H9 (cell line): ENCODE data around the gene GRIK4. TPM values are rescaled to one million over a fixed set of nuclear protein-coding genes. Genes with fewer than 3 reads are reported as not detected.

Experiments used
- DNase-seq: peaks from one replicate; pipeline ENCODE4 v3.0.0-alpha.2; 2017
- H2AFZ ChIP-seq: one replicate; pipeline ENCODE4 v1.6.1; 2013; ENCODE audit warnings: mild to moderate bottlenecking, low read length, control low read depth, moderate library complexity
- H2AK5ac ChIP-seq: 2 replicates; pipeline ENCODE4 v1.6.1; 2013; ENCODE audit warnings: low read length, control low read depth, mixed read lengths; ENCODE audit not compliant: insufficient read length
- H2BK120ac ChIP-seq: one replicate; pipeline ENCODE4 v1.6.1; 2013; ENCODE audit warnings: low read depth, mild to moderate bottlenecking, low read length, control low read depth, inconsistent platforms; ENCODE audit not compliant: poor library complexity, severe bottlenecking
- H2BK12ac ChIP-seq: 2 replicates; pipeline ENCODE4 v1.6.1; 2013; ENCODE audit warnings: low read length, control low read depth, mixed read lengths, low read depth; ENCODE audit not compliant: insufficient read length
- H2BK15ac ChIP-seq: 2 replicates; pipeline ENCODE4 v1.6.1; 2013; ENCODE audit warnings: low read depth, low read length, control low read depth
- H2BK20ac ChIP-seq: one replicate; pipeline ENCODE4 v1.6.1; 2013; ENCODE audit warnings: low read depth, mild to moderate bottlenecking, low read length, control low read depth, inconsistent platforms; ENCODE audit not compliant: poor library complexity, severe bottlenecking
- H2BK5ac ChIP-seq: 2 replicates; pipeline ENCODE4 v1.6.1; 2013; ENCODE audit warnings: low read length, control low read depth, mixed read lengths; ENCODE audit not compliant: insufficient read length
- H3K14ac ChIP-seq: 2 replicates; pipeline ENCODE4 v1.6.1; 2013; ENCODE audit warnings: low read length, control low read depth; ENCODE audit not compliant: insufficient read depth
- H3K18ac ChIP-seq: 2 replicates; pipeline ENCODE4 v1.6.1; 2013; ENCODE audit warnings: low read depth, mild to moderate bottlenecking, mixed read lengths, low read length, control low read depth; ENCODE audit not compliant: insufficient read length
- H3K23ac ChIP-seq: 2 replicates; pipeline ENCODE4 v1.6.1; 2013; ENCODE audit warnings: low read length, control low read depth, mixed read lengths, low read depth; ENCODE audit not compliant: insufficient read length
- H3K23me2 ChIP-seq: 2 replicates; pipeline ENCODE4 v1.6.1; 2013; ENCODE audit warnings: low read depth, mild to moderate bottlenecking, mixed read lengths, low read length, control low read depth; ENCODE audit not compliant: insufficient read length, poor library complexity, severe bottlenecking
- H3K27ac ChIP-seq: 2 replicates; pipeline ENCODE4 v1.5.1; 2013; ENCODE audit warnings: low read length, control low read depth, mixed read lengths, low read depth; ENCODE audit not compliant: insufficient read length
- H3K27me3 ChIP-seq: 2 replicates; pipeline ENCODE4 v1.6.1; 2013; ENCODE audit warnings: low read length, control low read depth, inconsistent platforms; ENCODE audit not compliant: insufficient read depth
- H3K4ac ChIP-seq: 2 replicates; pipeline ENCODE4 v1.6.1; 2013; ENCODE audit warnings: low read depth, mild to moderate bottlenecking, control low read depth, inconsistent platforms, low read length, moderate library complexity
- H3K4me1 ChIP-seq: 2 replicates; pipeline ENCODE4 v1.6.1; 2013; ENCODE audit warnings: low read length, control low read depth, inconsistent platforms; ENCODE audit not compliant: insufficient read depth
- H3K4me2 ChIP-seq: 2 replicates; pipeline ENCODE4 v1.6.1; 2013; ENCODE audit warnings: low read length, control low read depth, mixed read lengths; ENCODE audit not compliant: insufficient read length, insufficient read depth
- H3K56ac ChIP-seq: 2 replicates; pipeline ENCODE4 v1.6.1; 2013; ENCODE audit warnings: low read depth, mild to moderate bottlenecking, mixed read lengths, low read length, control low read depth; ENCODE audit not compliant: insufficient read length
- H3K79me1 ChIP-seq: 2 replicates; pipeline ENCODE4 v1.6.1; 2013; ENCODE audit warnings: low read depth, mild to moderate bottlenecking, moderate library complexity, low read length, control low read depth, inconsistent platforms; ENCODE audit not compliant: insufficient read depth, poor library complexity, severe bottlenecking
- H3K79me2 ChIP-seq: 2 replicates; pipeline ENCODE4 v1.6.1; 2013; ENCODE audit warnings: low read length, control low read depth, inconsistent platforms; ENCODE audit not compliant: insufficient read depth
- H3K9ac ChIP-seq: 2 replicates; pipeline ENCODE4 v1.6.1; 2013; ENCODE audit warnings: low read length, control low read depth, mixed read lengths; ENCODE audit not compliant: insufficient read length; ENCODE audit errors: extremely low read depth
- H3K9me3 ChIP-seq: one replicate; pipeline ENCODE4 v1.6.1; 2013; ENCODE audit warnings: low read depth, low read length, inconsistent platforms; ENCODE audit not compliant: control insufficient read depth
- H3T11ph ChIP-seq: one replicate; pipeline ENCODE4 v1.6.1; 2013; ENCODE audit warnings: mild to moderate bottlenecking, low read length, control low read depth, inconsistent platforms
- H4K20me1 ChIP-seq: one replicate; pipeline ENCODE4 v1.6.1; 2013; ENCODE audit not compliant: control insufficient read depth, insufficient read length, insufficient read depth
- H4K5ac ChIP-seq: 2 replicates; pipeline ENCODE4 v1.6.1; 2013; ENCODE audit warnings: low read depth, mild to moderate bottlenecking, mixed read lengths, low read length, control low read depth; ENCODE audit not compliant: insufficient read length
- H4K8ac ChIP-seq: replicated peaks from 2 replicates; pipeline ENCODE4 v1.6.1; 2013; ENCODE audit warnings: low read length, control low read depth, mixed read lengths, low read depth; ENCODE audit not compliant: insufficient read length
- H4K91ac ChIP-seq: 2 replicates; pipeline ENCODE4 v1.6.1; 2013; ENCODE audit warnings: low read depth, mild to moderate bottlenecking, moderate library complexity, mixed read lengths, low read length, control low read depth; ENCODE audit not compliant: insufficient read length
- H3K27ac Mint-ChIP-seq, 3 experiments: 2 replicates in 2 of 3; 3 replicates in 1 of 3; pipeline ENCODE4 v1.8.0; 2020 to 2021; ENCODE audit warnings: mixed read lengths in 3 of 3, mild to moderate bottlenecking in 1 of 3, moderate library complexity in 1 of 3
- H3K27me3 Mint-ChIP-seq: 2 replicates; pipeline ENCODE4 v1.8.0; 2021; ENCODE audit warnings: low read depth, mild to moderate bottlenecking, moderate library complexity, mixed read lengths
- H3K36me3 Mint-ChIP-seq, 3 experiments: 2 replicates in 2 of 3; 3 replicates in 1 of 3; pipeline ENCODE4 v1.8.0; 2020 to 2021; ENCODE audit warnings: low read depth in 3 of 3, mixed read lengths in 3 of 3; ENCODE audit not compliant: insufficient read depth in 1 of 3
- H3K4me1 Mint-ChIP-seq, 2 experiments: 2 replicates each; pipeline ENCODE4 v1.8.0; 2020; ENCODE audit warnings: mixed read lengths in 2 of 2
- H3K4me3 Mint-ChIP-seq, 2 experiments: 2 replicates in 1 of 2; 3 replicates in 1 of 2; pipeline ENCODE4 v1.8.0; 2020 to 2021; ENCODE audit warnings: mild to moderate bottlenecking in 2 of 2, mixed read lengths in 2 of 2, moderate library complexity in 1 of 2
- H3K9me3 Mint-ChIP-seq, 2 experiments: 2 replicates in 1 of 2; 3 replicates in 1 of 2; pipeline ENCODE4 v1.8.0; 2020; ENCODE audit warnings: mild to moderate bottlenecking in 2 of 2, mixed read lengths in 2 of 2, moderate library complexity in 1 of 2
- whole genome bisulfite sequencing: extraction: QIAGEN DNeasy Blood & Tissue Kit; methylation state at CpG from one replicate; pipeline ENCODE4 v1.1.7; 2013; ENCODE audit warnings: missing lambda C conversion rate, low lambda C conversion rate, mixed read lengths; ENCODE audit not compliant: insufficient read length; ENCODE audit errors: extremely low coverage; 5-methylcytosine and 5-hydroxymethylcytosine counted together
- total RNA-seq: library from RNA; stranded (reverse); gene quantifications from 2 replicates; pipeline ENCODE4 v1.2.1, GENCODE V29; 2021
- TF ChIP-seq, protein P1 (sequence below): fragments of 200-600 bp; sonication (generic); conservative IDR thresholded peaks from 3 replicates; pipeline ENCODE4 v1.8.0; 2021; ENCODE audit warnings: antibody characterized with exemption, mild to moderate bottlenecking

Gene GRIK4
- total RNA-seq, 1 experiment from 2014 or later: 2.3 TPM

DNA sequence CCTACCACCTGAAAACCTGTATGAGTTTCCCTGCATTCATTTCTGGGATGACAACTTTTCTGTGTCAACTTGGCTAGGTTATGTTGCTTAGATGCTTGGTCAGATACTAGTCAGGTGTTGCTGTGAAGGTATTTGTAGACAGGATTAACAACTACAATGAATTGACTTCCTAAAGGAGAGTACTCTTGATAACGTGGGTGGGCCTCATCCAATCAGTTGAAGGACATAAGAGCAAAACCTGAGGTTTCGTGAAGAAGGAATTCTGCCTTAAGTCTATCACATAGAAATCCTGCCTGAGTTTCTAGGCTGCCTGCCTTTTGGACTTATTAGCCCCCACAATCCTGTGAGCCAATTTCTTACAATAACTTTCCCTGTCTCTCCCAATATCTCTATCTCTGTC, 431.2 kb downstream of the GRIK4 start:
- no peak overlapping the region for H3K27ac ChIP-seq
- Mint-ChIP-seq H3K27ac (no peak overlapping the region), H3K4me1 (peaks cover 15 to 18% of the 10 kb centered on the region in 2 experiments), H3K9me3 (peaks cover 15 to 20% of the 10 kb centered on the region in 2 experiments), H3K4me3 (no peak overlapping the region), H3K27me3 (no peaks in the 10 kb centered on the region; the same call in 1 of the 2 replicates), H3K36me3 (peaks cover 9 to 13% (median 11%) of the 10 kb centered on the region in 3 experiments)
- H4K5ac ChIP-seq: no peak overlapping the region
- no peaks in the 10 kb centered on the region for H3K23me2 ChIP-seq
- H2BK15ac ChIP-seq: no peak overlapping the region
- no CpG with 5 or more reads among the region's 2 CpGs for WGBS
- no peaks in the 10 kb centered on the region for H3K27me3 ChIP-seq
- no peak overlapping the region for H2BK20ac ChIP-seq
- H3K4me1 ChIP-seq: no peaks in the 10 kb centered on the region; the same call in 1 of the 2 replicates
- no peak overlapping the region for H3K4ac ChIP-seq
- H4K8ac ChIP-seq: no peak overlapping the region
- H3T11ph ChIP-seq: no peak overlapping the region
- no peak overlapping the region for H3K23ac ChIP-seq
- DNase-seq: no peak
- no peak overlapping the region for H2AFZ ChIP-seq
- no peak overlapping the region for H3K4me2 ChIP-seq
- H2BK5ac ChIP-seq: no peak overlapping the region
- no peaks in the 10 kb centered on the region for H3K79me1 ChIP-seq
- no peak overlapping the region for H3K56ac ChIP-seq
- H2BK120ac ChIP-seq: no peak overlapping the region
- H3K79me2 ChIP-seq: no peaks in the 10 kb centered on the region
- H4K91ac ChIP-seq: no peak overlapping the region
- H3K9me3 ChIP-seq: peaks cover 6% of the 10 kb centered on the region
- H2BK12ac ChIP-seq: no peak overlapping the region
- no peak overlapping the region for H3K18ac ChIP-seq
- H3K14ac ChIP-seq: no peak overlapping the region
- H4K20me1 ChIP-seq: no peaks in the 10 kb centered on the region
- no peak overlapping the region for H3K9ac ChIP-seq
- TF ChIP-seq, protein P1, sequence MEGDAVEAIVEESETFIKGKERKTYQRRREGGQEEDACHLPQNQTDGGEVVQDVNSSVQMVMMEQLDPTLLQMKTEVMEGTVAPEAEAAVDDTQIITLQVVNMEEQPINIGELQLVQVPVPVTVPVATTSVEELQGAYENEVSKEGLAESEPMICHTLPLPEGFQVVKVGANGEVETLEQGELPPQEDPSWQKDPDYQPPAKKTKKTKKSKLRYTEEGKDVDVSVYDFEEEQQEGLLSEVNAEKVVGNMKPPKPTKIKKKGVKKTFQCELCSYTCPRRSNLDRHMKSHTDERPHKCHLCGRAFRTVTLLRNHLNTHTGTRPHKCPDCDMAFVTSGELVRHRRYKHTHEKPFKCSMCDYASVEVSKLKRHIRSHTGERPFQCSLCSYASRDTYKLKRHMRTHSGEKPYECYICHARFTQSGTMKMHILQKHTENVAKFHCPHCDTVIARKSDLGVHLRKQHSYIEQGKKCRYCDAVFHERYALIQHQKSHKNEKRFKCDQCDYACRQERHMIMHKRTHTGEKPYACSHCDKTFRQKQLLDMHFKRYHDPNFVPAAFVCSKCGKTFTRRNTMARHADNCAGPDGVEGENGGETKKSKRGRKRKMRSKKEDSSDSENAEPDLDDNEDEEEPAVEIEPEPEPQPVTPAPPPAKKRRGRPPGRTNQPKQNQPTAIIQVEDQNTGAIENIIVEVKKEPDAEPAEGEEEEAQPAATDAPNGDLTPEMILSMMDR: no peak
- H2AK5ac ChIP-seq: no peak overlapping the region
